ENCODE data around the gene CROCC. TPM values are rescaled to one million over a fixed set of nuclear protein-coding genes. Genes with fewer than 3 reads are reported as not detected.
"Not testable (repeated sequence)": the region's sequence is repeated elsewhere in the genome, so short reads cannot be mapped to it uniquely, and the experiment has no call there.

The CROCC gene
- polyA plus RNA-seq, 1 of the 3 experiments (the other 2 are of a cell fraction), result 39.1 TPM

GRCh38 chr1:16918371-16918770 lies 3.4 kb upstream of the CROCC start:
- Histone ChIP-seq H2AFZ (ENCODE audit: low read depth) (no peak overlapping the region), H3K4me2 (no peak overlapping the region), H3K27ac (ENCODE audit: low read depth in 2 of 2, low read length in 1 of 2) (no peak overlapping the region), H4K20me1 (ENCODE audit: insufficient read depth) (no peaks in the 10 kb centered on the region), H3K9ac (no peak overlapping the region), H3K9me3 (no peaks in the 10 kb centered on the region), H3K79me2 (ENCODE audit: insufficient read depth) (peaks cover 3% of the 10 kb centered on the region; the same call in 1 of the 2 replicates), H3K4me1 (ENCODE audit: control insufficient read depth in 1 of 2, insufficient read depth in 2 of 2, low read depth in 1 of 2, low read length in 1 of 2) (peaks cover 8 to 32% of the 10 kb centered on the region in 2 experiments; a peak in 3 of 4 replicates), H3K36me3 (replicated peaks in 1 of 2; ENCODE audit: control insufficient read depth in 1 of 2, insufficient read depth in 2 of 2, low read length in 1 of 2) (no peaks in the 10 kb centered on the region), H3K9me2 (no peaks in the 10 kb centered on the region), H3F3A (replicated peaks; ENCODE audit: insufficient read depth) (peaks cover 9% of the 10 kb centered on the region), H3K27me3 (ENCODE audit: insufficient read depth) (no peaks in the 10 kb centered on the region), H3K4me3 (ENCODE audit: low read depth in 2 of 2, low read length in 1 of 2) (no peak overlapping the region)
- 70% methylated on average over 3 of the region's 3 CpGs for WGBS (ENCODE audit: low lambda C conversion rate)
- CTCF ChIA-PET, result no interaction called here
- DNase-seq, result peak; percentile 2
- POLR2A ChIA-PET, result no interaction called here
- TF ChIP-seq FOSL2 (IDR thresholded peaks at IDR 0.05; ENCODE audit: borderline replicate concordance, low read depth) (no peak), CHD2 (IDR thresholded peaks at IDR 0.05; ENCODE audit: low read length, partially characterized antibody) (no peak), NFIC (IDR thresholded peaks at IDR 0.05; ENCODE audit: borderline replicate concordance) (no peak)

- 87% methylated on average over 15 of the region's 15 CpGs for WGBS (ENCODE audit: low lambda C conversion rate)
- H4K20me1 ChIP-seq (ENCODE audit: insufficient read depth); H3K4me2 ChIP-seq; H3K9me2 ChIP-seq; H3K9me3 ChIP-seq; DNase-seq; H3F3A ChIP-seq (replicated peaks; ENCODE audit: insufficient read depth); POLR2A ChIA-PET; H3K79me2 ChIP-seq (ENCODE audit: insufficient read depth); H3K36me3 ChIP-seq (replicated peaks in 1 of 2; ENCODE audit: control insufficient read depth in 1 of 2, insufficient read depth in 2 of 2, low read length in 1 of 2); H3K4me3 ChIP-seq (ENCODE audit: low read depth in 2 of 2, low read length in 1 of 2); H2AFZ ChIP-seq (ENCODE audit: low read depth); H3K27ac ChIP-seq (ENCODE audit: low read depth in 2 of 2, low read length in 1 of 2); H3K9ac ChIP-seq; H3K27me3 ChIP-seq (ENCODE audit: insufficient read depth): not testable (repeated sequence)
- CTCF ChIA-PET, result interaction anchor here (0.7 kb wide), 1 partner anchor 310 kb away, joined by 3 read pairs; no protein-coding TSS in a partner anchor
- peaks cover 6 to 30% of the 10 kb centered on the region in 2 experiments; a peak in 3 of 4 replicates for H3K4me1 ChIP-seq (ENCODE audit: control insufficient read depth in 1 of 2, insufficient read depth in 2 of 2, low read depth in 1 of 2, low read length in 1 of 2)
These were observed 2.6 kb upstream of the CROCC start for GRCh38 chr1:16918936-16919665.

GRCh38 chr1:16920951-16921350 lies 780 bp upstream of the CROCC start:
- ChIA-PET CTCF (interaction anchor here (1.4 to 2.2 kb wide), 3 partner anchors 27 to 211 kb away, joined by 5 to 6 read pairs (median 5); no protein-coding TSS in a partner anchor), POLR2A (no interaction called here)
- Histone ChIP-seq H3K27ac (ENCODE audit: low read depth in 2 of 2, low read length in 1 of 2) (peak overlapping the region in 1 of 2 experiments; percentile 48; a peak in 1 of 4 replicates), H3K9ac (no peak overlapping the region), H3K9me2 (no peaks in the 10 kb centered on the region), H3K4me1 (ENCODE audit: control insufficient read depth in 1 of 2, insufficient read depth in 2 of 2, low read depth in 1 of 2, low read length in 1 of 2) (peaks cover 6 to 18% of the 10 kb centered on the region in 2 experiments; a peak in 2 of 4 replicates), H3F3A (replicated peaks; ENCODE audit: insufficient read depth) (no peaks in the 10 kb centered on the region), H2AFZ (ENCODE audit: low read depth) (no peak overlapping the region), H3K9me3 (no peaks in the 10 kb centered on the region), H3K27me3 (ENCODE audit: insufficient read depth) (no peaks in the 10 kb centered on the region), H4K20me1 (ENCODE audit: insufficient read depth) (no peaks in the 10 kb centered on the region), H3K79me2 (ENCODE audit: insufficient read depth) (no peaks in the 10 kb centered on the region), H3K4me3 (ENCODE audit: low read depth in 2 of 2, low read length in 1 of 2) (peak overlapping the region in 1 of 2 experiments; percentile 47; a peak in 1 of 4 replicates), H3K4me2 (no peak overlapping the region), H3K36me3 (replicated peaks in 1 of 2; ENCODE audit: control insufficient read depth in 1 of 2, insufficient read depth in 2 of 2, low read length in 1 of 2) (no peaks in the 10 kb centered on the region)
- 91% methylated on average over 10 of the region's 10 CpGs for WGBS (ENCODE audit: low lambda C conversion rate)
- no peak for TF ChIP-seq TEAD4 (IDR thresholded peaks at IDR 0.05; ENCODE audit: borderline replicate concordance, insufficient read depth)
- TF ChIP-seq GATA2 (CRISPR knock-in tag; IDR thresholded peaks at IDR 0.05), result 0 out of 2 replicates have a peak, but pooled peaks have one; percentile 8
- no peak for TF ChIP-seq RXRA (IDR thresholded peaks at IDR 0.05; ENCODE audit: borderline replicate concordance, low read depth)
- DNase-seq, result peak; percentile 11
